SK-MEL-5 (cell line): ENCODE measurements around the gene ALDH3B2. TPM values are rescaled to one million over a fixed set of nuclear protein-coding genes. Genes with fewer than 3 reads are reported as not detected.
"Not testable (repeated sequence)": the region's sequence is repeated elsewhere in the genome, so short reads cannot be mapped to it uniquely, and the experiment has no call there.

Source experiments
- DNase-seq: peaks from one replicate; pipeline ENCODE4 v3.0.0-alpha.2; 2016; ENCODE audit warnings: low read depth, low spot score
- in situ Hi-C: cut with HindIII; loops from 2 replicates; pipeline ENCODE4 v1.10.0; 2016; ENCODE audit warnings: low sequenced_read_pairs, high pct_unique_total_duplicates, low pct_unique_long_range_greater_than_20kb
- total RNA-seq: library from RNA; depleted of rRNA; stranded (reverse); fragments of >200 nt; shearing (Covaris generic); gene quantifications from 2 replicates; pipeline ENCODE4 v1.2.3, GENCODE V29; 2014

Gene ALDH3B2
- total RNA-seq, 1 experiment from 2014 or later = 1.4 TPM

GRCh38 chr11:67666303-67666645, 8.1 kb downstream of the ALDH3B2 start:
- in situ Hi-C loops = no loop called here
- no peak for DNase-seq

DNA sequence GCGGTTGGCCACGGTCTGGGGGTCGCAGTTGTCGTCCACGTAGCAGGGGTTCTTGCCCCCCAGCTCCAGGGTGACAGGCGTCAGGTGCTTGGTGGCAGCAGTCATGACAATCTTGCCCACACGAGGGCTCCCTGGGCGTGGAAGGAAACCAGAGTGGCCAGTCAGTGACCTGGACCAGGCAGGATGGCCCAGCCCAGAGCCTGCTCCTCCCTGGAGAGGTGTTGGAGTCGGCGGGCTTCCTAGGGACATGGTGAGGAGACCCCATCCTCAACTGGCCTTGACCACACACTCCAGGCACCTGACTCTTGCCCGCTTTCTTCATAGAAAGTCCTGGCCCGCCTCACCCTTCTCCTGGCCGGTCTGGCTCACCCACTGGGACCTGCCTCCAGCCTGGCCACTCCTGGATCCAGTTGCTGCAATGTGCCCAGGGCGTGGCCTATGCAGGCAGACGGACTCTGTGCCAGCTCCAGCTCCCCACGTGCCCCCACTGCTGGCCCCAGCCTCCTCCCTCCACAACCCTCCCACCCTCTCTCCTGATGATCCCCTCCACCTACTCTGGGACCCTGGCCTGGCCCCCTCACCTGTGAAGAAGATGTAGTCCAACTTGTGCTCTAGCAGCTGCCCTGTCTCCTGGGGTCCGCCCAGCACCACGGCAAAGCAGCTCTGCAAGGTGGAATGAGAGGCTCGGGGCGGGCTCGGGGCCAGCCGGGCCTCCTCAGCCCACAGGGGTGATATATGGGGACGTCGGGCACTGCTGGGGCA, 8.7 kb downstream of the ALDH3B2 start:
- in situ Hi-C loops = no loop called here
- peak; percentile 26 for DNase-seq

DNA sequence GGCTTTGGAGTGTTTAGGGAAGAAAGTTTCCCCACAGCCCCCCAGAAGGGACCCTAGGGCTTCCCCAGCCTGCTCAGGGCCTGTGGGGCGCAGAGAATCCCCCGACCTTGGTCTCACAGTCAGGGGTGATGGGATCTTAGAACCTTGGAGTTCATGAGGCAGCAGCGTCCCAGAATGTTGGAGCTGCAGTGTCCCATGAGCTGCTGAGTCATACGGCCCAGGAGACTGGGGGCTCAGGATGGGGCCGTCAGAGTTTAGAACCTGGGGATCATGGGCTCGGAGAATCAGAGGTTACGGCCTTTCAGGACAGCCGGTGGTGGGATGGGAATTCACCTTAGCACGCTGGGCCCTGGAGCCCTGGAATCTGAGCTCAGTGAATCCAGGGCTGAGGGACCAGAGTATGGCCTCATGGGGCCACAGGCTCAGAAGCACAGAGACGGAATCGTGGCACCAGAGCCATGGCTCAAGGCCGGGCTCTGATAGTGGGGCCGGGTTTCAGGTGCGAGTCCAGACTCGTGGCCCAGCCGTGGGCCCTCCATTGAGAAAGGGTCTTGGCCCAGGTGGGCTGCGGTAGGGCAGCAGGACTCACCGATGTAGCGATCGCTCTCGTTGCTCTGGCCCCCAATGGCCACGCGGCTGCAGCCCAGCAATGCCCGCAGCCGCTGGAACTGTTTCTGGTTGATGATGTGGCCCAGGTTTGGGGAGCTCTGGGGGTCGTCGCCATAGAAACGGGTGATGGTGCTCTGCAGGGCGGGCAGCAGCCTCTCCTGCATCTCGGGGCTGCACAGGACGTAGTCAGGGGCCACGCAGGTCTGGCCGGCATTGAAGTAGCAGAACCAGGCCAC, 9.5 kb downstream of the ALDH3B2 start:
- in situ Hi-C loops = no loop called here

DNA sequence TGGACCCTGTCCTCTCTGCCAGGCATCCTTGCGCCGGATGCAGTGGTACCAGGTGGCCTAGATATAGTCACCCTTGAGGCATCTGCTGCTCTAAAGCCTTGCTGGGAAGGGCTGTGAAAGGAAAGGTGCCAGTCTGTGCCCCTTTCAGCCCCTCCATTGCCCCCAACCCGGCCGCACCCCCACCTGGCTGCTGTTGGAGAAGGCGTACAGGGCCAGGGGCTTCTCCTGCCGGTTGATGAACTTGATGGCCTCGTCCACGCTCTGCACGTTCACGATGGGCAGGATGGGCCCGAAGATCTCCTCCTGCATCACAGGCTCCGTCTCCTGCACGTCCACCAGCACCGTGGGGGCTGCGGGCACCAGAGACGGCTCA, 10.2 kb downstream of the ALDH3B2 start:
- in situ Hi-C loops = no loop called here

More for the DNA sequence above, 9.5 kb downstream of the ALDH3B2 start:
- no peak for DNase-seq

GRCh38 chr11:67663532-67664212, 10.8 kb downstream of the ALDH3B2 start:
- in situ Hi-C loops = no loop called here
- DNase-seq = no peak

More for the DNA sequence above, 10.2 kb downstream of the ALDH3B2 start:
- no peak for DNase-seq

- in situ Hi-C loops = no loop called here
- DNase-seq = no peak
Measured at GRCh38 chr11:67662835-67663531, 11.4 kb downstream of the ALDH3B2 start.

DNA sequence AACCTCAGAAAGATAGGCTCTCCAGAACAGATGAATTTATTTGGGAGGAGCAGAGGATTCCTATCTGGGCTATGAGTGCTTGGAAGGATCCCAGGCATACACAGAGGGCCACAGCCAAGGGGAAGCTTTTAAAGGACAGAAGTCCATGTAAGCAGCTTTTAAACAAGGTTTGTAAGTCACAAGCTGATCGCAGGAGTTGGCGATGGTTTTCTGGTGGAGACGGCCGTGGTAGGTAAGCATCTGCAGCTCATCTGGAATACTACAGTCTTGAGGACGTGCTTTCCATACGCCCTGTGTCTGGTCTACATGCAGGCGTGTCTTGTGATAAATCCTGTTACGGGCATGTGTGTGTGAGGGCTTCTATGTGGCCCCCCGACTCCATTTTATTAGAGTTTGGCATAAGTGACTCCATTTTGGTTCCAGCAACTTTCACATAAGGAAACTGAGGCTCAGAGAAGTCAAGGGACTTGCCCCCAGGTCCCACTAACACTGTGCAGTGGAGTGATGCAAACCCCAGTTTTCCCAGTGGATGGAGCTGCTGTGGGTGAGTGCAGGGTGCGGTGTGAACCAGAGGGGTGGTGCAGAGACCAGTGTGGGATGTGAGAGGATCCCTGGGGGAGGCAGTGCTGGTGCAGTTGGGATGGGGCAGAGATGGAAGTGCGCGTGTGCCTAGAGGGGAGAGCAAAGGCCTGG, 12.1 kb downstream of the ALDH3B2 start:
- in situ Hi-C loops = no loop called here
- DNase-seq = no peak

DNA sequence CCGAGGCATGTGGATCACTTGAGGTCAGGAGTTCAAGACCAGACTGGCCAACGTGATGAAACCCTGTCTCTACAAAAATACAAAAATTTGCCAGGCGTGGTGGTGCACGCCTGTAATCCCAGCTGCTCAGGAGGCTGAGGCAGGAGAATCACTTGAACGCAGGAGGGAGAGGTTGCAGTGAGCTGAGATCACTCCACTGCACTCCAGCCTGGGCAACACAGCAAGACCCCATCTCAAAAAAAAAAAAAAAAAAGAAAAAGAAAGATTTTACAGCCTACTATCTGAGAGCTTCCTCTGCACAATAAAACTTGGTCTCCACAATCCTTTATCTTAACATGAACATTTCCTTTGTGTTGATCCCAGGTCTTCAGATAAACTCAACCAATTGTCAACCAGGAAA, 13.7 kb downstream of the ALDH3B2 start:
- in situ Hi-C loops, DNase-seq: not testable (repeated sequence)

- DNase-seq, in situ Hi-C loops: not testable (repeated sequence)
Measured at GRCh38 chr11:67659651-67660165, 14.7 kb downstream of the ALDH3B2 start.

- no peak for DNase-seq
- in situ Hi-C loops = no loop called here
Measured at GRCh38 chr11:67657300-67657699, 17.1 kb downstream of the ALDH3B2 start.

GRCh38 chr11:67656278-67656922, 18.0 kb downstream of the ALDH3B2 start:
- in situ Hi-C loops = no loop called here
- DNase-seq = no peak

DNA sequence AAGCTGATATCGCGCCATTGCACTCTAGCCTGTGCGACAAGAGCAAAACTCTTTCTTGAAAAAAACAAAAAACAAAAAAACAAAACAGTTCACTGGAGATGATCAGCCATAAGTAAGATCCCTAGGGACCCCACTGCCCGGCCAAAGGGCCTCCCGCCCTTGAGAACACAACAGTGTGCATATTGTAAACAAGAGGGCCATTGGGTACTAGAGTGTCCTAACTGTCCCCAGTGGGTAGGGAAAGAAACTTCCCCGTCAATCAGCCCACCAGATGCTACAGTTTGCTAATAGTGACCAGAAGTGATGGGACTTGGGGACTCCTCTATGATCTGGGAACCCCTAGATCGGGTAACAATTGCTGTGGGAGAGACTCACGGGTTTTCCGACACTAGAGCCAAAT, 20.2 kb downstream of the ALDH3B2 start:
- in situ Hi-C loops = no loop called here
- DNase-seq = no peak

GRCh38 chr11:67652965-67653845, 21.2 kb downstream of the ALDH3B2 start:
- DNase-seq = no peak
- in situ Hi-C loops = no loop called here

DNA sequence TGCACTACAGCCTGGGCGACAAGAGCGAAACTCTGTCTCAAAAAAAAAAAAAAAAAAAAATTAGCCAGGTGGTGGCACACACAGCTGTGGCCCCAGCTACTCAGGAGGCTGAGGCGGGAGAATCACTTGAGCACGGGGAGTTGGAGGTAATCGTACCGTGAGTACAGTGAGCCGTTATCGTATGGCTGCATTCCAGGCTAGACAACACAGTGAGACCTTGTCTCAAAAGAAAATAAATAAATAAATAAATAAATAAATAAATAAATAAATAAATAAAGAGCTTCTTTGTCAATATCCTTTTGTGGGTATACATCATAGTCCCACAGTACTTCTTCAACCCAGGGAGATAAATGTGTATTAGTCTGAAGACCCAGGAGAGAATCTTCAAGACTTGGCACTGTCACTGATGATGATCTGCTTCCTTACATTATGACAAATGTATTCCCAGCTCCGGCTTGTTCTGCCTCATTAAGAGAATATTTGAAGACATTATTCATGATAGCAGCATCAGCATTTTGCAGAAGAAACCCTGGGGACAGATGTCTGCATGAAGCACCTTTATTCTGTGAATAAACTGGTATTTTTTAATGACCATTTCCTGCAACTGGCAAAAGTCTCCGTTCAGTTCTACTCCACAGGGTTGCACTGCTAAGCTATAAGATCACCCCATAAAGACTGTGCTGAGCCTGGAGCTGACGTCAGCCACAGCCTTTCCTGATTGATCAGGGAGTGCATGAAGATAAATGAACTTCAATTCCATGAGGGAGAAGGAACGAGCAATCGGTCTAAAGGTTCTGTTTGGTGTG, 22.2 kb downstream of the ALDH3B2 start:
- in situ Hi-C loops = no loop called here
- peak; percentile 62 for DNase-seq
